K562 (cell line): ENCODE results near the gene TENM4. TPM values are rescaled to one million over a fixed set of nuclear protein-coding genes. Genes with fewer than 3 reads are reported as not detected.

Experiments used
- ATAC-seq: fragments of 200-7000 bp; cut with Tn5 transposase; 3 replicates; pipeline ENCODE4 v1.9.1; 2020; ENCODE audit warnings: moderate library complexity
- BruUV-seq: library from RNA; stranded (reverse); fragments of 400-500 nt; replicated peaks from 2 replicates; lab custom pipeline; 2021; lab: Mats Ljungman, UMichigan
- CTCF ChIA-PET: fragments of 300-600 bp; formaldehyde crosslinking; extraction: SDS; loops from one replicate; lab custom pipeline; 2021; ENCODE audit warnings: low intra/inter-chr PET ratio; lab: Yijun Ruan, JAX
- POLR2A ChIA-PET: fragments of 300-600, 350-650 bp; sonication (Branson Sonifier 250); formaldehyde crosslinking; extraction: SDS; loops from one replicate; lab custom pipeline; 2021; ENCODE audit warnings: antibody characterized with exemption, inconsistent platforms; lab: Yijun Ruan, JAX
- DNase-seq, 4 experiments: peaks; one replicate each; pipeline versions ENCODE4 v3.0.0 to v3.0.0-alpha.2; 2011 to 2018; ENCODE audit warnings: low spot score in 3 of 4, mixed read lengths in 3 of 4; ENCODE audit errors: extremely low read depth in 1 of 4
- FAIRE-seq: peaks from 2 replicates; lab custom pipeline; 2011; peaks lifted over from hg19 to GRCh38; lab: Jason Lieb, UNC
- H2AFZ ChIP-seq: 2 replicates; pipeline ENCODE4 v1.6.0; 2011; ENCODE audit warnings: low read depth, low read length, control low read depth, inconsistent platforms
- H3K27ac ChIP-seq: fragments of 200-600 bp; 3 replicates; pipeline ENCODE4 v1.8.0; 2011; ENCODE audit warnings: low read depth, mild to moderate bottlenecking, control low read depth, inconsistent platforms, low read length, moderate library complexity, mixed read lengths; ENCODE audit errors: extremely low read depth
- H3K27me3 ChIP-seq, 2 experiments: fragments of 300-600 bp in 1 of 2; 2 replicates in 1 of 2; 3 replicates in 1 of 2; pipeline versions ENCODE4 v1.6.0 to v1.8.0; 2011; ENCODE audit warnings: inconsistent platforms in 2 of 2, low read length in 2 of 2, mild to moderate bottlenecking in 1 of 2, mixed read lengths in 1 of 2, moderate library complexity in 1 of 2; ENCODE audit not compliant: control insufficient read depth in 2 of 2, insufficient read depth in 2 of 2
- H3K36me3 ChIP-seq: fragments of 300-600 bp; 3 replicates; pipeline ENCODE4 v1.8.0; 2011; ENCODE audit warnings: mild to moderate bottlenecking, low read length, inconsistent platforms; ENCODE audit not compliant: control insufficient read depth, insufficient read depth
- H3K4me1 ChIP-seq, 2 experiments: fragments of 200-600 bp in 1 of 2; replicated peaks in 1 of 2; 2 replicates in 1 of 2; 3 replicates in 1 of 2; pipeline versions ENCODE4 v1.5.1 to v1.8.0; 2011; ENCODE audit warnings: inconsistent platforms in 2 of 2, low read length in 2 of 2, mild to moderate bottlenecking in 1 of 2, mixed read lengths in 1 of 2, moderate library complexity in 1 of 2; ENCODE audit not compliant: control insufficient read depth in 2 of 2, insufficient read depth in 2 of 2
- H3K4me2 ChIP-seq: 2 replicates; pipeline ENCODE4 v1.6.1; 2011; ENCODE audit warnings: low read length, control low read depth, inconsistent platforms, mixed read lengths; ENCODE audit not compliant: insufficient read depth
- H3K4me3 ChIP-seq: fragments of 200-600 bp; sonication (generic), shearing (Covaris generic); 2 replicates; pipeline ENCODE4 v1.5.1; 2016; ENCODE audit warnings: control low read depth, inconsistent platforms
- H3K79me2 ChIP-seq: fragments of 200-600 bp; 3 replicates; pipeline ENCODE4 v1.8.0; 2011; ENCODE audit warnings: low read length, inconsistent platforms; ENCODE audit not compliant: control insufficient read depth, insufficient read depth
- H3K9ac ChIP-seq, 2 experiments: 2 replicates each; pipeline versions ENCODE4 v1.6.0 to v1.6.1; 2011; ENCODE audit warnings: low read depth in 2 of 2, low read length in 2 of 2, control low read depth in 1 of 2, inconsistent platforms in 1 of 2, mild to moderate bottlenecking in 1 of 2, mixed read lengths in 1 of 2; ENCODE audit not compliant: insufficient read depth in 1 of 2
- H3K9me1 ChIP-seq: one replicate; pipeline ENCODE4 v1.6.0; 2011; ENCODE audit warnings: inconsistent platforms, mild to moderate bottlenecking, low read length, moderate library complexity; ENCODE audit not compliant: control insufficient read depth, insufficient read depth
- H3K9me3 ChIP-seq: replicated peaks from 2 replicates; pipeline ENCODE4 v1.5.1; 2011; ENCODE audit warnings: low read depth, low read length, inconsistent platforms; ENCODE audit not compliant: control insufficient read depth, insufficient read depth
- H4K20me1 ChIP-seq: replicated peaks from 2 replicates; pipeline ENCODE4 v1.6.1; 2011; ENCODE audit warnings: low read length, inconsistent platforms, mixed read lengths; ENCODE audit not compliant: control insufficient read depth, insufficient read depth
- CBX1 ChIP-seq: sonication (generic); IDR thresholded peaks from 2 replicates; pipeline ENCODE4 v1.6.1; 2016; ENCODE audit warnings: antibody characterized with exemption, low read depth, mild to moderate bottlenecking
- CBX2 ChIP-seq: fragments of 200-600 bp; sonication (generic); IDR thresholded peaks from one replicate; pipeline ENCODE4 v1.6.1; 2012; ENCODE audit warnings: mild to moderate bottlenecking, low read length, inconsistent platforms; ENCODE audit not compliant: insufficient read depth, poor library complexity, severe bottlenecking
- EGR1 ChIP-seq: fragments of 450-650 bp; conservative IDR thresholded peaks from 2 replicates; pipeline ENCODE4 v1.6.1; 2017; ENCODE audit warnings: mild to moderate bottlenecking
- GATAD2A ChIP-seq: fragments of 450-650 bp; IDR thresholded peaks from 2 replicates; pipeline ENCODE4 v1.6.1; 2017
- NRF1 ChIP-seq, 2 experiments: fragments of 450-650 bp; IDR thresholded peaks in 1 of 2; conservative IDR thresholded peaks in 1 of 2; 2 replicates each; pipeline ENCODE4 v1.6.1; 2014; ENCODE audit warnings: mild to moderate bottlenecking in 2 of 2
- RBM15 ChIP-seq: fragments of 200-400 bp; formaldehyde crosslinking; IDR thresholded peaks from 2 replicates; pipeline ENCODE4 v1.6.1; 2018; ENCODE audit warnings: mild to moderate bottlenecking, low read length, moderate library complexity; ENCODE audit not compliant: insufficient read depth
- SMAD3 ChIP-seq: fragments of 450-650 bp; formaldehyde crosslinking; conservative IDR thresholded peaks from 2 replicates; pipeline ENCODE4 v1.4.0; 2020; ENCODE audit warnings: mild to moderate bottlenecking
- WGBS: fragments of 100-300 bp; shearing (Covaris generic); methylation state at CpG from one replicate; pipeline ENCODE4 v1.1.6; 2016; ENCODE audit warnings: low coverage, mixed read lengths; ENCODE audit not compliant: insufficient coverage; ENCODE audit errors: missing lambda C conversion rate; 5-methylcytosine and 5-hydroxymethylcytosine counted together
- in situ Hi-C: fragments of 300-500 bp; cut with MboI; formaldehyde crosslinking; loops from 4 replicates; pipeline ENCODE4 v1.15.0; 2018; ENCODE audit warnings: inconsistent platforms, mixed read lengths
- intact Hi-C: fragments of 100-400 bp; cut with micrococcal nuclease; formaldehyde crosslinking; loops from 2 replicates; pipeline ENCODE4 v1.14.2; 2022
- polyA plus RNA-seq, 8 experiments: library from polyadenylated mRNA; depleted of rRNA in 4 of 8; stranded (reverse) in 5 of 8; unstranded in 3 of 8; fragments of >200 nt; fragmentation: Nextera tagmentation in 2 of 8; fragmentation: Illumina TruSeq in 1 of 8; extraction: Ambion mirVana in 2 of 8; extraction: Trizol in 1 of 8; gene quantifications; 2 replicates each; pipeline versions ENCODE4 v1.2.1 to v1.2.3, GENCODE V29; 2011 to 2014; ENCODE audit warnings: inconsistent platforms in 1 of 8, missing spikeins in 1 of 8
- total RNA-seq, 7 experiments: library from RNA; depleted of rRNA in 6 of 7; stranded (reverse); fragments of >200 nt in 6 of 7; fragmentation: Illumina TruSeq in 2 of 7; extraction: Trizol in 2 of 7; gene quantifications; 2 replicates each; pipeline versions ENCODE4 v1.2.1 to v1.2.3, GENCODE V29; 2011 to 2021; ENCODE audit warnings: low replicate concordance in 1 of 7
- TF ChIP-seq, protein P1 (sequence below), 2 experiments: fragments of 200-800 bp in 1 of 2; sonication (Bioruptor generic) in 1 of 2; sonication (generic) in 1 of 2; formaldehyde crosslinking in 1 of 2; IDR thresholded peaks in 1 of 2; conservative IDR thresholded peaks in 1 of 2; 2 replicates each; pipeline versions ENCODE4 v1.5.0 to v1.6.1; 2016 to 2020; ENCODE audit warnings: missing compliant biosample characterization in 1 of 2, missing genetic modification characterization in 1 of 2, missing genetic modification reagents in 1 of 2
- TF ChIP-seq, protein P2 (sequence below): fragments of 450-650 bp; formaldehyde crosslinking; IDR thresholded peaks from 2 replicates; pipeline ENCODE4 v1.4.0; 2020; ENCODE audit warnings: mild to moderate bottlenecking

Gene TENM4
- total and polyA plus RNA-seq, 9 of the 15 experiments (the other 6 are each of a cell fraction or from before 2014, with no cell fraction given), result 0.16 TPM; not detected in 8

DNA sequence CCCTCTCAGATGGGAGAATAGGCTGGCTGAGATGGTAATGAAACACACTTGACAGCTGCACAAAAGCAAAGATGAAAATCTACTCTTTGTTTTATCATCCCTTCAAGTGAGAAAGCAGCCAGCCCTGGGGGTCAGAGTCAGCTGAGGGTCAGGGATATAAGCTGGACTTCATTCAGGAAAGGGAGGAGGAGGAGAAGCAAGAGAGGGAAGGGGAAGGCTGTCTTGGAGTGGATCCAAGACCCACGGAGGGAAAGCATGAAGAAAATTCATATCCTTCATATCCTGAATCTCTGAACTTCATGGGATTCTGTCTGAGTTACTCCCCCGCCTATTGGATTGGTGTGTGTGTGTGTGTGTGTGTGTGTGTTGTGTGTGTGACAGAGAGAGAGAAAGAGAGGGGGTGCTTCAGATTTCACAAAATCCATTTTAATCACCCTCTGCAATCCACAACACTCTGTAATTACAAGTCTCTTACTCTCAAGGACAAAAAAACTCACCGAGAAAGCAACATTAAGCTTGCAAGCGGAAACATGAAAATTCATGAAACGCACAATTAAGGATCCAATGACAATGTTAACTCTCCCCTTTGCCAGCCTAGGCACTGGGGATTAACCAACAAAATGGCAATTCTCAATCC is 327.7 kb downstream of the TENM4 start:
- in situ Hi-C loops (no loop called here), intact Hi-C loops (no loop called here)
- Histone ChIP-seq H3K9ac (no peak overlapping the region), H3K27me3 (peaks cover 0 to 5% of the 10 kb centered on the region in 2 experiments; a peak in 1 of 5 replicates), H3K4me2 (no peak overlapping the region), H3K4me3 (no peak overlapping the region), H4K20me1 (no peaks in the 10 kb centered on the region), H3K9me1 (no peaks in the 10 kb centered on the region), H3K79me2 (no peaks in the 10 kb centered on the region), H2AFZ (no peak overlapping the region), H3K27ac (no peak overlapping the region), H3K9me3 (no peaks in the 10 kb centered on the region), H3K4me1 (no peaks in the 10 kb centered on the region), H3K36me3 (no peaks in the 10 kb centered on the region)
- FAIRE-seq (no peak), ATAC-seq (no peak), DNase-seq (no peak)
- POLR2A ChIA-PET, result interaction anchor here (0.5 kb wide), 1 partner anchor 277 kb away, joined by 3 read pairs; no protein-coding TSS in a partner anchor
- no TSS peak for BruUV-seq
- CTCF ChIA-PET, result no interaction called here
- WGBS, result 3% methylated on average over 5 of the region's 5 CpGs
- TF ChIP-seq, protein P1, sequence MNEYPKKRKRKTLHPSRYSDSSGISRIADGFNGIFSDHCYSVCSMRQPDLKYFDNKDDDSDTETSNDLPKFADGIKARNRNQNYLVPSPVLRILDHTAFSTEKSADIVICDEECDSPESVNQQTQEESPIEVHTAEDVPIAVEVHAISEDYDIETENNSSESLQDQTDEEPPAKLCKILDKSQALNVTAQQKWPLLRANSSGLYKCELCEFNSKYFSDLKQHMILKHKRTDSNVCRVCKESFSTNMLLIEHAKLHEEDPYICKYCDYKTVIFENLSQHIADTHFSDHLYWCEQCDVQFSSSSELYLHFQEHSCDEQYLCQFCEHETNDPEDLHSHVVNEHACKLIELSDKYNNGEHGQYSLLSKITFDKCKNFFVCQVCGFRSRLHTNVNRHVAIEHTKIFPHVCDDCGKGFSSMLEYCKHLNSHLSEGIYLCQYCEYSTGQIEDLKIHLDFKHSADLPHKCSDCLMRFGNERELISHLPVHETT (CRISPR knock-in tag; conservative IDR thresholded peaks at IDR 0.05 in 1 of 2, IDR thresholded peaks at IDR 0.05 in 1 of 2), result no peak
- TF ChIP-seq NRF1 (conservative IDR thresholded peaks at IDR 0.05 in 1 of 2, IDR thresholded peaks at IDR 0.05 in 1 of 2) (no peak), RBM15 (no peak), GATAD2A (no peak), CBX2 (no peak), CBX1 (no peak), EGR1 (no peak), SMAD3 (CRISPR knock-in tag) (no peak)
- TF ChIP-seq, protein P2, sequence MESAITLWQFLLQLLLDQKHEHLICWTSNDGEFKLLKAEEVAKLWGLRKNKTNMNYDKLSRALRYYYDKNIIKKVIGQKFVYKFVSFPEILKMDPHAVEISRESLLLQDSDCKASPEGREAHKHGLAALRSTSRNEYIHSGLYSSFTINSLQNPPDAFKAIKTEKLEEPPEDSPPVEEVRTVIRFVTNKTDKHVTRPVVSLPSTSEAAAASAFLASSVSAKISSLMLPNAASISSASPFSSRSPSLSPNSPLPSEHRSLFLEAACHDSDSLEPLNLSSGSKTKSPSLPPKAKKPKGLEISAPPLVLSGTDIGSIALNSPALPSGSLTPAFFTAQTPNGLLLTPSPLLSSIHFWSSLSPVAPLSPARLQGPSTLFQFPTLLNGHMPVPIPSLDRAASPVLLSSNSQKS (CRISPR knock-in tag), result no peak
